Panc1 (cell line): ENCODE data around the gene CMTR2. TPM values are rescaled to one million over a fixed set of nuclear protein-coding genes. Genes with fewer than 3 reads are reported as not detected.

ENCODE experiments used
- ATAC-seq: fragments of 200-7000 bp; cut with Tn5 transposase; 2 replicates; pipeline ENCODE4 v1.9.1; 2020; ENCODE audit warnings: mild to moderate bottlenecking, moderate library complexity
- BruUV-seq: library from RNA; stranded (reverse); fragments of 400-500 nt; replicated peaks from 2 replicates; lab custom pipeline; 2021; lab: Mats Ljungman, UMichigan
- CTCF ChIA-PET: fragments of 300-600 bp; sonication (Branson Sonifier 250); formaldehyde crosslinking; loops from one replicate; lab custom pipeline; 2022; ENCODE audit warnings: antibody characterized with exemption; lab: Charles Lee
- POLR2A ChIA-PET: fragments of 300-600 bp; sonication (Branson Sonifier 250); formaldehyde crosslinking; loops from one replicate; lab custom pipeline; 2022; ENCODE audit warnings: antibody characterized with exemption; lab: Charles Lee
- DNase-seq: peaks from one replicate; pipeline ENCODE4 v3.0.0-alpha.2; 2010; ENCODE audit warnings: low read depth, low spot score
- H3K27ac ChIP-seq: 2 replicates; pipeline ENCODE4 v1.5.1; 2011; ENCODE audit warnings: mild to moderate bottlenecking, low read length, inconsistent platforms
- H3K27me3 ChIP-seq: fragments of 200-500 bp; sonication (Bioruptor generic); 2 replicates; pipeline ENCODE4 v1.6.0; 2014; ENCODE audit warnings: low read length, inconsistent platforms; ENCODE audit not compliant: control insufficient read depth, insufficient read depth
- H3K36me3 ChIP-seq: fragments of 200-500 bp; sonication (Bioruptor generic); 2 replicates; pipeline ENCODE4 v1.5.1; 2014; ENCODE audit warnings: inconsistent platforms, mild to moderate bottlenecking, low read length, moderate library complexity; ENCODE audit not compliant: control insufficient read depth, insufficient read depth
- H3K4me1 ChIP-seq: 2 replicates; pipeline ENCODE4 v1.5.1; 2011; ENCODE audit warnings: inconsistent platforms, mild to moderate bottlenecking, low read length, moderate library complexity; ENCODE audit not compliant: control insufficient read depth, insufficient read depth
- H3K4me3 ChIP-seq, 2 experiments: 2 replicates each; pipeline ENCODE4 v1.5.1; 2011 to 2012; ENCODE audit warnings: low read depth in 2 of 2, low read length in 2 of 2, mild to moderate bottlenecking in 2 of 2, inconsistent platforms in 1 of 2, moderate library complexity in 1 of 2
- H3K9me3 ChIP-seq: fragments of 200-500 bp; sonication (Bioruptor generic); 2 replicates; pipeline ENCODE4 v1.5.1; 2014; ENCODE audit warnings: low read depth, mild to moderate bottlenecking, inconsistent platforms, low read length, moderate library complexity; ENCODE audit not compliant: control insufficient read depth, insufficient read depth
- POLR2AphosphoS5 ChIP-seq: IDR thresholded peaks from 2 replicates; pipeline ENCODE4 v1.6.1; 2012; ENCODE audit warnings: mild to moderate bottlenecking, low read depth, low read length, moderate library complexity
- SIN3A ChIP-seq: IDR thresholded peaks from 2 replicates; pipeline ENCODE4 v1.6.1; 2012; ENCODE audit warnings: low read depth, mild to moderate bottlenecking, low read length, moderate library complexity, borderline replicate concordance; ENCODE audit not compliant: insufficient read depth
- TCF7L2 ChIP-seq: IDR thresholded peaks from 2 replicates; pipeline ENCODE4 v1.6.1; 2011; ENCODE audit warnings: mild to moderate bottlenecking, low read depth, low read length, inconsistent platforms
- in situ Hi-C: cut with HindIII; loops from 2 replicates; pipeline ENCODE4 v1.10.0; 2016; ENCODE audit warnings: low sequenced_read_pairs, low pct_unique_long_range_greater_than_20kb
- intact Hi-C: fragments of 100-400 bp; cut with micrococcal nuclease; formaldehyde crosslinking; loops from one replicate; pipeline ENCODE4 v1.10.0; 2022; ENCODE audit not compliant: unreplicated experiment
- total RNA-seq: library from RNA; stranded (reverse); gene quantifications from one replicate; pipeline ENCODE4 v1.2.1, GENCODE V29; 2021; ENCODE audit not compliant: unreplicated experiment
- TF ChIP-seq, protein P1 (sequence below), 2 experiments: IDR thresholded peaks; 2 replicates each; pipeline ENCODE4 v1.6.1; 2011 to 2012; ENCODE audit warnings: low read depth in 2 of 2, control low read depth in 1 of 2, low read length in 1 of 2, mild to moderate bottlenecking in 1 of 2, moderate library complexity in 1 of 2; ENCODE audit not compliant: insufficient read depth in 1 of 2
- TF ChIP-seq, protein P2 (sequence below): fragments of 450-650 bp; IDR thresholded peaks from 2 replicates; pipeline ENCODE4 v1.5.1; 2017; ENCODE audit warnings: mild to moderate bottlenecking

Gene CMTR2
- total RNA-seq, 1 experiment from 2014 or later: 12.5 TPM

DNA sequence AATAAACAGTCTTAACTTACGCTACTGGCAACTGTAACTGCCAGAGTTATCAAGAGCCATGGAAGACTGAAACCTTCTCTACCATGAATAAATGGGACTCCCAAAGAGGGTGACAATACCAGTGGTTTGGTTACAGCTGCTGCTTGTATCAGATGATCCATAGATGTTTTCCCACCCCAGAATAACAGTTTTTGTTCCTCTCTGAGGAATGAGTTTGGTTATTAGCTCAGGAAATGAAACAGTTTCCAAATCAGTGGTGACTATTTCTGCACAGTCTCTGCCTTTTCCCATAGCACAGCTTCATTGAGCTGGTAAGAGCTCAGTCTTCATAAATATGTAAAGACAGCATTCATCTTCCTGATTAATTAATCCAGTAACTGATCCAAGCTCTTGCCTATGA lies 44.7 kb downstream of the CMTR2 start:
- no peak for ATAC-seq
- no peaks in the 10 kb centered on the region for H3K36me3 ChIP-seq
- TF ChIP-seq, protein P1, sequence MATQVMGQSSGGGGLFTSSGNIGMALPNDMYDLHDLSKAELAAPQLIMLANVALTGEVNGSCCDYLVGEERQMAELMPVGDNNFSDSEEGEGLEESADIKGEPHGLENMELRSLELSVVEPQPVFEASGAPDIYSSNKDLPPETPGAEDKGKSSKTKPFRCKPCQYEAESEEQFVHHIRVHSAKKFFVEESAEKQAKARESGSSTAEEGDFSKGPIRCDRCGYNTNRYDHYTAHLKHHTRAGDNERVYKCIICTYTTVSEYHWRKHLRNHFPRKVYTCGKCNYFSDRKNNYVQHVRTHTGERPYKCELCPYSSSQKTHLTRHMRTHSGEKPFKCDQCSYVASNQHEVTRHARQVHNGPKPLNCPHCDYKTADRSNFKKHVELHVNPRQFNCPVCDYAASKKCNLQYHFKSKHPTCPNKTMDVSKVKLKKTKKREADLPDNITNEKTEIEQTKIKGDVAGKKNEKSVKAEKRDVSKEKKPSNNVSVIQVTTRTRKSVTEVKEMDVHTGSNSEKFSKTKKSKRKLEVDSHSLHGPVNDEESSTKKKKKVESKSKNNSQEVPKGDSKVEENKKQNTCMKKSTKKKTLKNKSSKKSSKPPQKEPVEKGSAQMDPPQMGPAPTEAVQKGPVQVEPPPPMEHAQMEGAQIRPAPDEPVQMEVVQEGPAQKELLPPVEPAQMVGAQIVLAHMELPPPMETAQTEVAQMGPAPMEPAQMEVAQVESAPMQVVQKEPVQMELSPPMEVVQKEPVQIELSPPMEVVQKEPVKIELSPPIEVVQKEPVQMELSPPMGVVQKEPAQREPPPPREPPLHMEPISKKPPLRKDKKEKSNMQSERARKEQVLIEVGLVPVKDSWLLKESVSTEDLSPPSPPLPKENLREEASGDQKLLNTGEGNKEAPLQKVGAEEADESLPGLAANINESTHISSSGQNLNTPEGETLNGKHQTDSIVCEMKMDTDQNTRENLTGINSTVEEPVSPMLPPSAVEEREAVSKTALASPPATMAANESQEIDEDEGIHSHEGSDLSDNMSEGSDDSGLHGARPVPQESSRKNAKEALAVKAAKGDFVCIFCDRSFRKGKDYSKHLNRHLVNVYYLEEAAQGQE (IDR thresholded peaks at IDR 0.05; ENCODE audit: insufficient read depth in 1 of 2, low read depth in 2 of 2, low read length in 1 of 2): no peak
- no peak for TF ChIP-seq POLR2AphosphoS5
- no peak for TF ChIP-seq TCF7L2
- TF ChIP-seq SIN3A: no peak
- TF ChIP-seq, protein P2, sequence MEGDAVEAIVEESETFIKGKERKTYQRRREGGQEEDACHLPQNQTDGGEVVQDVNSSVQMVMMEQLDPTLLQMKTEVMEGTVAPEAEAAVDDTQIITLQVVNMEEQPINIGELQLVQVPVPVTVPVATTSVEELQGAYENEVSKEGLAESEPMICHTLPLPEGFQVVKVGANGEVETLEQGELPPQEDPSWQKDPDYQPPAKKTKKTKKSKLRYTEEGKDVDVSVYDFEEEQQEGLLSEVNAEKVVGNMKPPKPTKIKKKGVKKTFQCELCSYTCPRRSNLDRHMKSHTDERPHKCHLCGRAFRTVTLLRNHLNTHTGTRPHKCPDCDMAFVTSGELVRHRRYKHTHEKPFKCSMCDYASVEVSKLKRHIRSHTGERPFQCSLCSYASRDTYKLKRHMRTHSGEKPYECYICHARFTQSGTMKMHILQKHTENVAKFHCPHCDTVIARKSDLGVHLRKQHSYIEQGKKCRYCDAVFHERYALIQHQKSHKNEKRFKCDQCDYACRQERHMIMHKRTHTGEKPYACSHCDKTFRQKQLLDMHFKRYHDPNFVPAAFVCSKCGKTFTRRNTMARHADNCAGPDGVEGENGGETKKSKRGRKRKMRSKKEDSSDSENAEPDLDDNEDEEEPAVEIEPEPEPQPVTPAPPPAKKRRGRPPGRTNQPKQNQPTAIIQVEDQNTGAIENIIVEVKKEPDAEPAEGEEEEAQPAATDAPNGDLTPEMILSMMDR: no peak
- H3K4me1 ChIP-seq: no peaks in the 10 kb centered on the region
- no TSS peak for BruUV-seq
- in situ Hi-C loops: no loop called here
- POLR2A ChIA-PET: no interaction called here
- no peaks in the 10 kb centered on the region for H3K27me3 ChIP-seq
- H3K27ac ChIP-seq: no peak overlapping the region
- H3K4me3 ChIP-seq: no peak overlapping the region
- CTCF ChIA-PET: no interaction called here
- H3K9me3 ChIP-seq: no peaks in the 10 kb centered on the region
- DNase-seq: no peak
- intact Hi-C loops: no loop called here

DNA sequence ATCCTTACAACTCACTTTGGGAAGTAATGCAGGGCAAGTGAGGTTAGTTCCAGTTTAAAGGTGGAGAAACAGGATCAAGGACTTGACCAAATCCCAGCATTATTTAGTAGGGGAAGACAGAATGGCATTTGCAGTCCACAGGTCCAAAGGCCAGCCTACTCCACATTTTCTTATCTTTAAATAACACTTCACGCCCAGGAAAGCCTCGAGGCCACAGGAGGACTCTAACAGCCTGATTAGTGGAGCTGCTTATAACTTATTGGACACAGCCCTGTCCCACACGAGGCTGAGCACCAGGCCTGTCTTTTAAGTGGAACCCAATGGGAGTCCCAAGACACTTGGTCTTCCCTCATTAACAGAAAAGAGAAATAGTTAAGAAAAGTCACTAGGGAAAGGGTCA lies 46.6 kb downstream of the CMTR2 start:
- CTCF ChIA-PET: no interaction called here
- BruUV-seq: no TSS peak
- intact Hi-C loops (no loop called here), in situ Hi-C loops (no loop called here)
- H3K4me3 ChIP-seq: no peak overlapping the region
- TF ChIP-seq TCF7L2 (no peak), POLR2AphosphoS5 (no peak), SIN3A (no peak)
- TF ChIP-seq, protein P1 (IDR thresholded peaks at IDR 0.05; ENCODE audit: insufficient read depth in 1 of 2, low read depth in 2 of 2, low read length in 1 of 2): no peak
- TF ChIP-seq, protein P2: no peak
- H3K36me3 ChIP-seq: no peaks in the 10 kb centered on the region
- H3K9me3 ChIP-seq: no peaks in the 10 kb centered on the region
- ATAC-seq (no peak), DNase-seq (no peak)
- H3K27me3 ChIP-seq: no peaks in the 10 kb centered on the region
- H3K4me1 ChIP-seq: no peaks in the 10 kb centered on the region
- POLR2A ChIA-PET: no interaction called here
- H3K27ac ChIP-seq: no peak overlapping the region
